GM19099 (cell line): ENCODE results near the gene MRPS15.
A peak's percentile ranks its signal among the peaks of the same experiment; 100 is the strongest.

Experiments used
- POLR2A ChIP-seq: IDR thresholded peaks from 3 replicates; pipeline ENCODE4 v1.6.1; 2011; ENCODE audit warnings: low read depth; ENCODE audit not compliant: insufficient read length; ENCODE audit errors: extremely low read depth

Gene MRPS15

GRCh38 chr1:36463803-36464604 is at the start of gene MRPS15:
Gene MRPS15 (minus strand): TSS chr1:36464384. CDS start chr1:36464275, 109 bp downstream.
- peak; percentile 93 for TF ChIP-seq POLR2A

GRCh38 chr1:36512842-36513241 is 48.7 kb upstream of the MRPS15 start:
- no peak for TF ChIP-seq POLR2A

GRCh38 chr1:36511804-36512798 is 47.9 kb upstream of the MRPS15 start:
- no peak for TF ChIP-seq POLR2A

GRCh38 chr1:36510418-36510817 is 46.2 kb upstream of the MRPS15 start:
- TF ChIP-seq POLR2A: no peak

- no peak for TF ChIP-seq POLR2A
Measured at GRCh38 chr1:36508257-36508656, 44.1 kb upstream of the MRPS15 start.

- no peak for TF ChIP-seq POLR2A
Measured at GRCh38 chr1:36506276-36506920, 42.2 kb upstream of the MRPS15 start.

- no peak for TF ChIP-seq POLR2A
Measured at GRCh38 chr1:36503733-36504132, 39.5 kb upstream of the MRPS15 start.

- TF ChIP-seq POLR2A: no peak
Measured at GRCh38 chr1:36503159-36503558, 39.0 kb upstream of the MRPS15 start.

- TF ChIP-seq POLR2A: no peak
Measured at GRCh38 chr1:36502616-36503015, 38.4 kb upstream of the MRPS15 start.

- TF ChIP-seq POLR2A: no peak
Measured at GRCh38 chr1:36497207-36497606, 33.0 kb upstream of the MRPS15 start.

- no peak for TF ChIP-seq POLR2A
Measured at GRCh38 chr1:36494971-36495370, 30.8 kb upstream of the MRPS15 start.

- TF ChIP-seq POLR2A: no peak
Measured at GRCh38 chr1:36493524-36493923, 29.3 kb upstream of the MRPS15 start.

- TF ChIP-seq POLR2A: no peak
Measured at GRCh38 chr1:36492491-36492890, 28.3 kb upstream of the MRPS15 start.

- TF ChIP-seq POLR2A: no peak
Measured at GRCh38 chr1:36487906-36488305, 23.7 kb upstream of the MRPS15 start.
